Vagina (tissue), 2 donors: ENCODE data around the gene MAPK13.

Experiments
- POLR2A ChIP-seq, 2 donors: fragments of 450-650 bp; IDR thresholded peaks; one replicate each; pipeline ENCODE4 v1.6.1; 2017; ENCODE audit warnings: antibody characterized with exemption in 2 of 2, mild to moderate bottlenecking in 2 of 2, moderate library complexity in 2 of 2
- POLR2AphosphoS5 ChIP-seq, 2 donors: sonication (generic); formaldehyde crosslinking; IDR thresholded peaks; one replicate each; pipeline ENCODE4 v1.9.0; 2017; ENCODE audit warnings: antibody characterized with exemption in 2 of 2, mild to moderate bottlenecking in 2 of 2, low read depth in 1 of 2; ENCODE audit not compliant: insufficient read depth in 1 of 2
- TF ChIP-seq, protein P1 (sequence below), 3 experiments: fragments of 450-650 bp in 2 of 3; fragments of 200-600 bp in 1 of 3; sonication (generic) in 1 of 3; IDR thresholded peaks; one replicate each; pipeline ENCODE4 v1.5.1; 2017 to 2019; ENCODE audit warnings: antibody characterized with exemption in 3 of 3, mild to moderate bottlenecking in 2 of 3, moderate library complexity in 2 of 3

DNA sequence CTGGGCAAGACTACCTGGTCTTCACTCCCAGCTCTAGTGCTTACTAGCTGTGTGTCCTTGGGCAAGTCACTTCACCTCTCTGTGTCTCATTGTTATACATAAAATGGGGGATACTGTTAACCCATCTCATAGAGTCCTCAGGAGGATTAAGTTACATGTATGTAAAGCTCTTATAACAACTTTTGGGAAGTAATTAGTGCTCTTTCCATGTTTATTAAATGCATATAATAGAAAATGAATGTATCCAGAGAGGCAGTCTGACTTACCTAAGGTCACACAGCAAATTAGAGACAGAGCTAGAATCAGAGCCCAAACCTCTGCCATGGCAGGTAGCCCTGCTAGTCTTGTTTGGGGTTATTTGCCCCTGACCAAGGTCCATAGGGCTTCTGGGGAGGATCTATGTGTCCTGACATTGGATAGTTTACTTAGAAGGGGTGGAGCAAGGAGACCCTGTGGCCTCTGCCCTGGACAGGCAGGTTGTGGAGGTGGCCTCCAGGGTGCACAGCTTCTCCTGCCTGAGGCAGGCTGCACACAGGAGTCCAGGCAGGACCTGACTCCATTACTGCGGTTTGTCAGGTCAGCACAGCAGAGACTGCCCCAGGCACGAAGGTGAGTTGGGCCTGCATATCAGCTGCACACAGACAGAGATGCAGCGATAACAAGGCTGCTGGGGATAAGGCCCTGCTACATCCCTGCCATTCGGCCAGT lies 8.4 kb upstream of the MAPK13 start:
- TF ChIP-seq, protein P1, sequence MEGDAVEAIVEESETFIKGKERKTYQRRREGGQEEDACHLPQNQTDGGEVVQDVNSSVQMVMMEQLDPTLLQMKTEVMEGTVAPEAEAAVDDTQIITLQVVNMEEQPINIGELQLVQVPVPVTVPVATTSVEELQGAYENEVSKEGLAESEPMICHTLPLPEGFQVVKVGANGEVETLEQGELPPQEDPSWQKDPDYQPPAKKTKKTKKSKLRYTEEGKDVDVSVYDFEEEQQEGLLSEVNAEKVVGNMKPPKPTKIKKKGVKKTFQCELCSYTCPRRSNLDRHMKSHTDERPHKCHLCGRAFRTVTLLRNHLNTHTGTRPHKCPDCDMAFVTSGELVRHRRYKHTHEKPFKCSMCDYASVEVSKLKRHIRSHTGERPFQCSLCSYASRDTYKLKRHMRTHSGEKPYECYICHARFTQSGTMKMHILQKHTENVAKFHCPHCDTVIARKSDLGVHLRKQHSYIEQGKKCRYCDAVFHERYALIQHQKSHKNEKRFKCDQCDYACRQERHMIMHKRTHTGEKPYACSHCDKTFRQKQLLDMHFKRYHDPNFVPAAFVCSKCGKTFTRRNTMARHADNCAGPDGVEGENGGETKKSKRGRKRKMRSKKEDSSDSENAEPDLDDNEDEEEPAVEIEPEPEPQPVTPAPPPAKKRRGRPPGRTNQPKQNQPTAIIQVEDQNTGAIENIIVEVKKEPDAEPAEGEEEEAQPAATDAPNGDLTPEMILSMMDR (IDR thresholded peaks at IDR 0.05), result no peak
- TF ChIP-seq POLR2AphosphoS5 (IDR thresholded peaks at IDR 0.05; ENCODE audit: insufficient read depth in 1 of 2, low read depth in 1 of 2), result no peak
- TF ChIP-seq POLR2A (IDR thresholded peaks at IDR 0.05), result no peak
